WTC11 (cell line): ENCODE results near the gene LATS2. TPM values are rescaled to one million over a fixed set of nuclear protein-coding genes. Genes with fewer than 3 reads are reported as not detected.

Experiments used
- PRDM15 ChIP-seq: sonication (generic); formaldehyde crosslinking; IDR thresholded peaks from 2 replicates; pipeline ENCODE4 v1.8.0; 2022; ENCODE audit warnings: missing genetic modification reagents
- total RNA-seq: library from RNA; stranded (reverse); gene quantifications from 3 replicates; pipeline ENCODE4 v1.2.3, GENCODE V29; 2021

Gene LATS2
- total RNA-seq, 1 experiment from 2014 or later = 28.9 TPM

GRCh38 chr13:20923272-20923671 lies 138.1 kb downstream of the LATS2 start (continued):
- no peak for TF ChIP-seq PRDM15 (CRISPR knock-in tag)

Other genes with a start within 250 kb of the LATS2 start
- 32.2 to 34.9 TPM (median 33.8 TPM) in 3 replicates for gene XPO4, start 158.8 kb downstream of the LATS2 start, total RNA-seq
- 326 to 345 TPM (median 332 TPM) in 3 replicates for gene SAP18, start 78.5 kb upstream of the LATS2 start, total RNA-seq
- gene SKA3, start 115.0 kb upstream of the LATS2 start, total RNA-seq = 38.8 to 45.7 TPM (median 42.1 TPM) in 3 replicates
- gene MRPL57, start 115.1 kb upstream of the LATS2 start, total RNA-seq = 29.4 to 32.3 TPM (median 32.1 TPM) in 3 replicates